ENCODE data around the gene DTX3L.

Gene DTX3L

GRCh38 chr3:122577409-122578031 is 13.4 kb downstream of the DTX3L start, which contains the start of gene PARP15:
TSS of gene PARP15 (plus strand) at chr3:122577650. CDS start at chr3:122577668, 18 bp downstream.
- peak within 1 kb of the TSS; percentile 99 for H3K4me3 Mint-ChIP-seq
- peaks cover 45% of the 10 kb centered on the region for H3K4me1 Mint-ChIP-seq (ENCODE audit: low read depth)
- no peaks in the 10 kb centered on the region for H3K27me3 Mint-ChIP-seq (ENCODE audit: low read depth)
- peaks cover 20% of the 10 kb centered on the region for H3K9me3 Mint-ChIP-seq
- peak; percentile 41 for DNase-seq (ENCODE audit: low spot score)
- peak within 1 kb of the TSS; percentile 96 for H3K27ac Mint-ChIP-seq
- peaks cover 59% of the 10 kb centered on the region for H3K36me3 Mint-ChIP-seq (ENCODE audit: low read depth)

- no peaks in the 10 kb centered on the region for H3K27me3 Mint-ChIP-seq (ENCODE audit: low read depth)
- no peak for DNase-seq (ENCODE audit: low spot score)
- H3K27ac Mint-ChIP-seq = peak overlapping the region; percentile 96
- H3K9me3 Mint-ChIP-seq = peaks cover 25% of the 10 kb centered on the region
- peak overlapping the region; percentile 99 for H3K4me3 Mint-ChIP-seq
- H3K4me1 Mint-ChIP-seq (ENCODE audit: low read depth) = peaks cover 40% of the 10 kb centered on the region
- H3K36me3 Mint-ChIP-seq (ENCODE audit: low read depth) = peaks cover 58% of the 10 kb centered on the region
These were observed 14.1 kb downstream of the DTX3L start for GRCh38 chr3:122578069-122578740.

- Mint-ChIP-seq H3K4me1 (ENCODE audit: low read depth) (peaks cover 32% of the 10 kb centered on the region), H3K4me3 (no peak overlapping the region)
- DNase-seq (ENCODE audit: low spot score) = no peak
These were observed 16.3 kb downstream of the DTX3L start for GRCh38 chr3:122580470-122580869.

GRCh38 chr3:122581622-122582021 is 17.5 kb downstream of the DTX3L start:
- Mint-ChIP-seq H3K4me3 (no peak overlapping the region), H3K9me3 (peaks cover 36% of the 10 kb centered on the region), H3K27me3 (ENCODE audit: low read depth) (no peaks in the 10 kb centered on the region), H3K27ac (no peak overlapping the region), H3K36me3 (ENCODE audit: low read depth) (peaks cover 60% of the 10 kb centered on the region), H3K4me1 (ENCODE audit: low read depth) (peaks cover 25% of the 10 kb centered on the region)
- DNase-seq (ENCODE audit: low spot score) = no peak

More at GRCh38 chr3:122580470-122580869, 16.3 kb downstream of the DTX3L start:
- Mint-ChIP-seq H3K27ac (no peak overlapping the region), H3K36me3 (ENCODE audit: low read depth) (peaks cover 60% of the 10 kb centered on the region), H3K27me3 (ENCODE audit: low read depth) (no peaks in the 10 kb centered on the region), H3K9me3 (peaks cover 36% of the 10 kb centered on the region)

GRCh38 chr3:122582390-122582789 is 18.3 kb downstream of the DTX3L start:
- H3K36me3 Mint-ChIP-seq (ENCODE audit: low read depth) = peaks cover 64% of the 10 kb centered on the region
- no peaks in the 10 kb centered on the region for H3K27me3 Mint-ChIP-seq (ENCODE audit: low read depth)
- H3K27ac Mint-ChIP-seq = no peak overlapping the region
- peaks cover 20% of the 10 kb centered on the region for H3K4me1 Mint-ChIP-seq (ENCODE audit: low read depth)
- no peak overlapping the region for H3K4me3 Mint-ChIP-seq
- no peak for DNase-seq (ENCODE audit: low spot score)
- H3K9me3 Mint-ChIP-seq = peaks cover 36% of the 10 kb centered on the region

GRCh38 chr3:122586098-122586497 is 22.0 kb downstream of the DTX3L start:
- Mint-ChIP-seq H3K4me1 (ENCODE audit: low read depth) (peaks cover 5% of the 10 kb centered on the region), H3K27me3 (ENCODE audit: low read depth) (no peaks in the 10 kb centered on the region), H3K27ac (no peak overlapping the region), H3K9me3 (peaks cover 30% of the 10 kb centered on the region), H3K4me3 (no peak overlapping the region), H3K36me3 (ENCODE audit: low read depth) (peaks cover 54% of the 10 kb centered on the region)
- DNase-seq (ENCODE audit: low spot score) = no peak

- Mint-ChIP-seq H3K27me3 (ENCODE audit: low read depth) (no peaks in the 10 kb centered on the region), H3K36me3 (ENCODE audit: low read depth) (peaks cover 46% of the 10 kb centered on the region), H3K9me3 (peaks cover 22% of the 10 kb centered on the region), H3K27ac (no peak overlapping the region), H3K4me3 (no peak overlapping the region), H3K4me1 (ENCODE audit: low read depth) (peaks cover 5% of the 10 kb centered on the region)
- DNase-seq (ENCODE audit: low spot score) = no peak
These were observed 22.8 kb downstream of the DTX3L start for GRCh38 chr3:122586773-122587485.

- H3K4me1 Mint-ChIP-seq (ENCODE audit: low read depth) = peaks cover 5% of the 10 kb centered on the region
- no peak overlapping the region for H3K27ac Mint-ChIP-seq
- no peaks in the 10 kb centered on the region for H3K27me3 Mint-ChIP-seq (ENCODE audit: low read depth)
- DNase-seq (ENCODE audit: low spot score) = no peak
- H3K9me3 Mint-ChIP-seq = peaks cover 19% of the 10 kb centered on the region
- H3K4me3 Mint-ChIP-seq = no peak overlapping the region
- H3K36me3 Mint-ChIP-seq (ENCODE audit: low read depth) = peaks cover 43% of the 10 kb centered on the region
These were observed 23.4 kb downstream of the DTX3L start for GRCh38 chr3:122587572-122587971.

- Mint-ChIP-seq H3K27me3 (ENCODE audit: low read depth) (no peaks in the 10 kb centered on the region), H3K9me3 (peaks cover 4% of the 10 kb centered on the region), H3K4me1 (ENCODE audit: low read depth) (peaks cover 5% of the 10 kb centered on the region), H3K4me3 (no peak overlapping the region), H3K36me3 (ENCODE audit: low read depth) (peaks cover 28% of the 10 kb centered on the region), H3K27ac (no peak overlapping the region)
- no peak for DNase-seq (ENCODE audit: low spot score)
These were observed 25.2 kb downstream of the DTX3L start for GRCh38 chr3:122589297-122589696.

GRCh38 chr3:122590610-122591009 is 26.5 kb downstream of the DTX3L start:
- Mint-ChIP-seq H3K36me3 (ENCODE audit: low read depth) (peaks cover 19% of the 10 kb centered on the region), H3K27ac (no peak overlapping the region)

GRCh38 chr3:122594025-122594424 is 29.9 kb downstream of the DTX3L start:
- peaks cover 5% of the 10 kb centered on the region for H3K4me1 Mint-ChIP-seq (ENCODE audit: low read depth)
- peaks cover 14% of the 10 kb centered on the region for H3K36me3 Mint-ChIP-seq (ENCODE audit: low read depth)
- no peak overlapping the region for H3K4me3 Mint-ChIP-seq
- no peaks in the 10 kb centered on the region for H3K27me3 Mint-ChIP-seq (ENCODE audit: low read depth)
- no peak for DNase-seq (ENCODE audit: low spot score)
- H3K27ac Mint-ChIP-seq = no peak overlapping the region
- H3K9me3 Mint-ChIP-seq = peaks cover 3% of the 10 kb centered on the region

More at GRCh38 chr3:122590610-122591009, 26.5 kb downstream of the DTX3L start:
- no peak for DNase-seq (ENCODE audit: low spot score)
- no peaks in the 10 kb centered on the region for H3K27me3 Mint-ChIP-seq (ENCODE audit: low read depth)
- H3K9me3 Mint-ChIP-seq = peaks cover 3% of the 10 kb centered on the region
- H3K4me3 Mint-ChIP-seq = no peak overlapping the region
- peaks cover 5% of the 10 kb centered on the region for H3K4me1 Mint-ChIP-seq (ENCODE audit: low read depth)

- DNase-seq (ENCODE audit: low spot score) = no peak
- no peaks in the 10 kb centered on the region for H3K9me3 Mint-ChIP-seq
- H3K36me3 Mint-ChIP-seq (ENCODE audit: low read depth) = peaks cover 18% of the 10 kb centered on the region
- peaks cover 5% of the 10 kb centered on the region for H3K4me1 Mint-ChIP-seq (ENCODE audit: low read depth)
- no peak overlapping the region for H3K27ac Mint-ChIP-seq
- no peaks in the 10 kb centered on the region for H3K27me3 Mint-ChIP-seq (ENCODE audit: low read depth)
- H3K4me3 Mint-ChIP-seq = no peak overlapping the region
These were observed 34.0 kb downstream of the DTX3L start for GRCh38 chr3:122598151-122598550.

GRCh38 chr3:122598556-122598955 is 34.4 kb downstream of the DTX3L start:
- no peak overlapping the region for H3K27ac Mint-ChIP-seq
- no peaks in the 10 kb centered on the region for H3K9me3 Mint-ChIP-seq
- H3K4me3 Mint-ChIP-seq = no peak overlapping the region
- H3K36me3 Mint-ChIP-seq (ENCODE audit: low read depth) = peaks cover 22% of the 10 kb centered on the region
- DNase-seq (ENCODE audit: low spot score) = no peak
- H3K27me3 Mint-ChIP-seq (ENCODE audit: low read depth) = no peaks in the 10 kb centered on the region
- peaks cover 6% of the 10 kb centered on the region for H3K4me1 Mint-ChIP-seq (ENCODE audit: low read depth)
